GM12892 (cell line): ENCODE results near the gene VANGL1.

Experiments
- DNase-seq: peaks from one replicate; pipeline ENCODE4 v3.0.0; 2011; ENCODE audit not compliant: insufficient read length
- FAIRE-seq: peaks from 2 replicates; lab custom pipeline; 2011; peaks lifted over from hg19 to GRCh38; lab: Jason Lieb, UNC
- POLR2A ChIP-seq: IDR thresholded peaks from 2 replicates; pipeline ENCODE4 v1.6.1; 2011; ENCODE audit warnings: low read depth, low read length, control low read depth
- POLR2AphosphoS5 ChIP-seq: IDR thresholded peaks from 2 replicates; pipeline ENCODE4 v1.6.1; 2011; ENCODE audit warnings: low read depth, low read length, control low read depth
- TAF1 ChIP-seq: IDR thresholded peaks from 2 replicates; pipeline ENCODE4 v1.6.1; 2011; ENCODE audit warnings: low read depth, mild to moderate bottlenecking, control low read depth, low read length, borderline replicate concordance

The VANGL1 gene

DNA sequence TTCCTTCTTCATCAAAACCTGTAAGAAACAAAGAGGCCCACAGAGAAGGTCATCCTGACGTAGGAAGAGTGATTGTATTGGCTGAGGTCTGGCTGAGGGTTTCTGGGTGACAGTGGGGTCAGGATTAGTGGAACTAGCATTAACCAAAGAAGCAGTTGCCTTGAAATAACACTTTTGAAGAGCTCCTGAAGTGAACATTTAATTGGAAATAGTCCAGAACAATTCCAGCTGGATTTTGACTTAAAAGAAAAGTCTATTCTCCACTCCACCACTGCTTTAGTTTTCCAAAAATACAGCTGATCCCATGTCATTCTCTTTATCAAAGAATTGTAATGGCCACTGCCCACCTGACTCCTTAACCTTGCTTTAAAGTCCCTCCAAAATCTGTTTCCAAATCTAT lies 99.0 kb downstream of the VANGL1 start:
- no peak for TF ChIP-seq POLR2AphosphoS5
- no peak for TF ChIP-seq POLR2A
- TF ChIP-seq TAF1: no peak
- DNase-seq (no peak), FAIRE-seq (no peak)

DNA sequence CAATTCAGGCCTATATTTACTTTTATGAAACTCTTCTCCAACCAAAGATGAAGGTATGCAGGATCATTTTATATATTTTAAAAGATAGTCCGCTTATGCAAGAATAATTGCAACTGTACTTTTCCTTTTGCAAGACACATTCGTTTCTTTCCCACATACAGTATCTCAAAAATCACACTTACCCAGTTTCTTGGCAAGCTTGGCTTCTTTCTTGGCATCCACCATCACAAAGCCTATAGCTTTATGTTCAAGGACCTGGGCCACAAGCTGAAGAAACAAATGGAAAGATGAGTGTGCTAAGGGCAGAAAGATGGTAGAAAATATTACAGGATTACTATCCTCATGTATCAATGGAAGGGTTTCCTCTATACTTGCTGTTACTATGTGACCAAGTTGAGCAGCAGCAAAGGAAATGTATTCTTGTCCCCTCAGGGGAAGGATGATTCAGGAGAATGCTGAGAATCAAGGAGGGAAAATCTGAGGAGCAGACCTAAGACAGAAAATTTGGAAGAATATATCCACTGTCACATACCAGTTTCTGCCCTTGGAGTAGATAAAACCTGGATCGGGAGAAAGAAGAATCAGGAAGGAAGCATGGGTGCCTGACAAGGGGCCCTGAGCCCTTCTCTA lies 103.0 kb downstream of the VANGL1 start:
- DNase-seq: no peak
- no peak for FAIRE-seq
- TF ChIP-seq TAF1 (no peak), POLR2A (no peak), POLR2AphosphoS5 (no peak)

DNA sequence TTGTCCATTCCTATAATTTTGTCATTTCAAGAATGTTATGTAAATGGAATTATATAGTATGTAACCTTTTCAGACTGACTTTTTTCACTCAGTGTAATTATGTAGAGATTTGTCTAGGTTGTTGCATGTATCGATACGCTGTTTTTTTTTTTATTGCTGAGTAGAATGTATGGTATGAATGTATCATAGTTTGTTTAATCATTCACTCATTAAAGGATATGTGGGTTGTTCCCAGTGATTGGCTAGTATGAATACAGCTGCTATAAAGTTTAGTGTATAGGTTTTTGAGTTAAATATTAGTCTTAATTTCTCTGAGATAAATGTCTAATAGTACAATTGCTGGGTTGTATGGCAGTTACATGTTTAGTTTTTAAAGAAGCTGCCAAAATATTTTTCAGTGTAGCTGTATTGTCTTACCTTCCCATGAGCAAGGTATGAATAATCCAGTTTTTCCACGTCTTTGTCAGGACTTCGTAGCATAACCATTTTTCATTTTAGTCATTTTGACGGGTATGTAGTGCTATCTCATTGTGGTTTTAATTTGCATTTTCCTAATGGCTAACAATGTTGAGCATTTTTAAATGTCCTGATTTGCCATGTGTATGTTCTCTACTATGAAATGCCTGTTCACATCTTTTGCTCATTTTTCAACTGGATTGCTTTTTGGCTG lies 104.4 kb downstream of the VANGL1 start:
- DNase-seq (no peak), FAIRE-seq (no peak)
- TF ChIP-seq TAF1 (no peak), POLR2A (no peak), POLR2AphosphoS5 (no peak)
